Metanephros (tissue), 1 donor: Measurements from ENCODE around the gene HIVEP2. TPM values are rescaled to one million over a fixed set of nuclear protein-coding genes. Genes with fewer than 3 reads are reported as not detected.

Experiments used
- total RNA-seq: library from RNA; depleted of rRNA; stranded (reverse); fragments of >200 nt; gene quantifications from one replicate; pipeline ENCODE4 v1.2.3, GENCODE V29; 2014

Gene HIVEP2, protein sequence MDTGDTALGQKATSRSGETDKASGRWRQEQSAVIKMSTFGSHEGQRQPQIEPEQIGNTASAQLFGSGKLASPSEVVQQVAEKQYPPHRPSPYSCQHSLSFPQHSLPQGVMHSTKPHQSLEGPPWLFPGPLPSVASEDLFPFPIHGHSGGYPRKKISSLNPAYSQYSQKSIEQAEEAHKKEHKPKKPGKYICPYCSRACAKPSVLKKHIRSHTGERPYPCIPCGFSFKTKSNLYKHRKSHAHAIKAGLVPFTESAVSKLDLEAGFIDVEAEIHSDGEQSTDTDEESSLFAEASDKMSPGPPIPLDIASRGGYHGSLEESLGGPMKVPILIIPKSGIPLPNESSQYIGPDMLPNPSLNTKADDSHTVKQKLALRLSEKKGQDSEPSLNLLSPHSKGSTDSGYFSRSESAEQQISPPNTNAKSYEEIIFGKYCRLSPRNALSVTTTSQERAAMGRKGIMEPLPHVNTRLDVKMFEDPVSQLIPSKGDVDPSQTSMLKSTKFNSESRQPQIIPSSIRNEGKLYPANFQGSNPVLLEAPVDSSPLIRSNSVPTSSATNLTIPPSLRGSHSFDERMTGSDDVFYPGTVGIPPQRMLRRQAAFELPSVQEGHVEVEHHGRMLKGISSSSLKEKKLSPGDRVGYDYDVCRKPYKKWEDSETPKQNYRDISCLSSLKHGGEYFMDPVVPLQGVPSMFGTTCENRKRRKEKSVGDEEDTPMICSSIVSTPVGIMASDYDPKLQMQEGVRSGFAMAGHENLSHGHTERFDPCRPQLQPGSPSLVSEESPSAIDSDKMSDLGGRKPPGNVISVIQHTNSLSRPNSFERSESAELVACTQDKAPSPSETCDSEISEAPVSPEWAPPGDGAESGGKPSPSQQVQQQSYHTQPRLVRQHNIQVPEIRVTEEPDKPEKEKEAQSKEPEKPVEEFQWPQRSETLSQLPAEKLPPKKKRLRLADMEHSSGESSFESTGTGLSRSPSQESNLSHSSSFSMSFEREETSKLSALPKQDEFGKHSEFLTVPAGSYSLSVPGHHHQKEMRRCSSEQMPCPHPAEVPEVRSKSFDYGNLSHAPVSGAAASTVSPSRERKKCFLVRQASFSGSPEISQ (N-terminal part only)
- total RNA-seq: 23.4 TPM

DNA sequence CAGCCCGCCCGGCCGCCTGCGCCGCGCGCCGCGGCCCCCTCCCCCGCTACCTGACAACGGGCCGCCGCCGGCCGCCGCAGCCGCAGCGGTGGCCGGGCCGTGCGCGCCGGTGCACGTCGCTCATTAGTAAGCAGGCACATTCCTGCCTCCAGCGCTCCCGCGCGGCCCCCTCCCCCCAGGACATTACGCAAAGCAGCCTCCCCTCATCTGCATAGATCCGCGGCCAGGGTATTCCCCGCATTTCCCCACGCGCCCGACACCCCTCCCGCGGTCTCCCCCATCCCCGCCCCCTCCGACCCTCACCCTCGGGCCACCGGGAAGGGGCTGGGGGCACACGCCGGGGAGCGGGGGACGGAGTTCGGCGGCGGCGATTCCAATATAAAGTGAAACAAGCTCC, at the start of gene HIVEP2:
TSS of gene HIVEP2 (minus strand) at position 128 of the 397 bp plus-strand sequence. CDS start 170,438 bp downstream, outside the sequence.

Other genes with a start within 250 kb of the HIVEP2 start
- gene AIG1, start 115.7 kb upstream of the HIVEP2 start, total RNA-seq: 39.7 TPM